CD4-positive, alpha-beta T cell (primary cell): ENCODE results near the gene FGR. TPM values are rescaled to one million over a fixed set of nuclear protein-coding genes. Genes with fewer than 3 reads are reported as not detected.

Experiments used
- ATAC-seq: fragments of 200-7000 bp; cut with Tn5 transposase; one replicate; pipeline ENCODE4 v1.10.0; 2022; ENCODE audit warnings: mild to moderate bottlenecking; ENCODE audit not compliant: poor library complexity
- CTCF ChIA-PET: fragments of 350-600 bp; sonication (Branson Sonifier 250); formaldehyde crosslinking; loops from one replicate; lab custom pipeline; 2021; ENCODE audit warnings: antibody characterized with exemption, inconsistent platforms; lab: Charles Lee
- POLR2A ChIA-PET: fragments of 350-600 bp; sonication (Branson Sonifier 250); formaldehyde crosslinking; loops from one replicate; lab custom pipeline; 2021; ENCODE audit warnings: antibody characterized with exemption, inconsistent platforms; lab: Charles Lee
- DNase-seq, 14 experiments: peaks; one replicate each; pipeline ENCODE4 v3.0.0-alpha.2; 2013 to 2020; ENCODE audit warnings: mixed read lengths in 2 of 14
- H3K27ac ChIP-seq, 2 donors: one replicate each; pipeline versions ENCODE4 v1.5.1 to v1.7.0; 2013; ENCODE audit warnings: low read length in 2 of 2, low read depth in 1 of 2, mild to moderate bottlenecking in 1 of 2
- H3K27me3 ChIP-seq, 2 experiments: 1 replicate in 1 of 2; 2 replicates in 1 of 2; pipeline versions ENCODE4 v1.6.1 to v1.7.0; 2013; ENCODE audit warnings: low read length in 2 of 2, control low read depth in 1 of 2, mild to moderate bottlenecking in 1 of 2, moderate library complexity in 1 of 2; ENCODE audit not compliant: insufficient read depth in 2 of 2, control insufficient read depth in 1 of 2
- H3K36me3 ChIP-seq: one replicate; pipeline ENCODE4 v1.6.1; 2013; ENCODE audit warnings: low read length, control low read depth; ENCODE audit not compliant: insufficient read depth
- H3K4me1 ChIP-seq: one replicate; pipeline ENCODE4 v1.6.1; 2013; ENCODE audit warnings: low read length, control low read depth; ENCODE audit not compliant: insufficient read depth
- H3K4me3 ChIP-seq: one replicate; pipeline ENCODE4 v1.5.1; 2013; ENCODE audit warnings: mild to moderate bottlenecking, low read length, moderate library complexity
- H3K9me3 ChIP-seq, 2 experiments: 1 replicate in 1 of 2; 2 replicates in 1 of 2; pipeline versions ENCODE4 v1.6.1 to v1.7.0; 2013; ENCODE audit warnings: low read length in 2 of 2, mild to moderate bottlenecking in 2 of 2, control low read depth in 1 of 2, moderate library complexity in 1 of 2; ENCODE audit not compliant: control insufficient read depth in 1 of 2, insufficient read depth in 1 of 2
- H3K27ac Mint-ChIP-seq: one replicate; pipeline ENCODE4 v1.8.0; 2020; ENCODE audit warnings: mixed read lengths
- H3K27me3 Mint-ChIP-seq: one replicate; pipeline ENCODE4 v1.8.0; 2021; ENCODE audit warnings: mixed read lengths
- H3K36me3 Mint-ChIP-seq: one replicate; pipeline ENCODE4 v1.8.0; 2021; ENCODE audit warnings: low read depth, mixed read lengths
- H3K4me1 Mint-ChIP-seq: one replicate; pipeline ENCODE4 v1.8.0; 2021; ENCODE audit warnings: low read depth, mixed read lengths
- H3K4me3 Mint-ChIP-seq: one replicate; pipeline ENCODE4 v1.8.0; 2020; ENCODE audit warnings: mild to moderate bottlenecking, mixed read lengths
- H3K9me3 Mint-ChIP-seq: one replicate; pipeline ENCODE4 v1.8.0; 2020; ENCODE audit warnings: mixed read lengths
- CTCF ChIP-seq: fragments of 200-600 bp; IDR thresholded peaks from one replicate; pipeline ENCODE4 v1.8.0; 2022; ENCODE audit warnings: antibody characterized with exemption, mild to moderate bottlenecking
- intact Hi-C, 2 experiments: fragments of 100-400 bp; cut with DNase I in 1 of 2; cut with micrococcal nuclease in 1 of 2; formaldehyde crosslinking; loops; one replicate each; pipeline versions ENCODE4 v1.15.1 to v1.9.0; 2023 to 2025; cut with DNase I, micrococcal nuclease
- total RNA-seq, 174 experiments: library from RNA in 2 of 174; stranded (reverse) in 2 of 174; gene quantifications; one replicate each; pipeline ENCODE4 v1.2.3 and lab custom pipeline; 2021 to 2026

Gene FGR
- total RNA-seq, 2 experiments from 2014 or later = 3.0 to 3.2 TPM

- no peak overlapping the region for H3K4me3 ChIP-seq
- no peaks in the 10 kb centered on the region for H3K36me3 ChIP-seq
- peak in 2 of 14 experiments; percentile 55 to 60 for DNase-seq
- H3K27ac ChIP-seq = no peak overlapping the region
- peaks cover 22% of the 10 kb centered on the region for H3K4me1 Mint-ChIP-seq
- H3K27ac Mint-ChIP-seq = peak overlapping the region; percentile 11
- intact Hi-C loops = no loop called here
- H3K36me3 Mint-ChIP-seq = no peaks in the 10 kb centered on the region
- H3K4me3 Mint-ChIP-seq = no peak overlapping the region
- H3K4me1 ChIP-seq = peaks cover 5% of the 10 kb centered on the region
- no peaks in the 10 kb centered on the region for H3K9me3 Mint-ChIP-seq
- H3K27me3 ChIP-seq = no peaks in the 10 kb centered on the region
- ChIA-PET CTCF (interaction anchor here (1.3 kb wide), 1 partner anchor 19 kb away, joined by 7 read pairs; no protein-coding TSS in a partner anchor), POLR2A (interaction anchor here (1.3 to 1.5 kb wide), 2 partner anchors 12 kb away, joined by 4 to 6 read pairs; no protein-coding TSS in a partner anchor)
- no peaks in the 10 kb centered on the region for H3K9me3 ChIP-seq
- no peaks in the 10 kb centered on the region for H3K27me3 Mint-ChIP-seq
- no peak for TF ChIP-seq CTCF
- ATAC-seq = no peak
Measured at GRCh38 chr1:27650539-27651175, 15.7 kb upstream of the FGR start.

DNA sequence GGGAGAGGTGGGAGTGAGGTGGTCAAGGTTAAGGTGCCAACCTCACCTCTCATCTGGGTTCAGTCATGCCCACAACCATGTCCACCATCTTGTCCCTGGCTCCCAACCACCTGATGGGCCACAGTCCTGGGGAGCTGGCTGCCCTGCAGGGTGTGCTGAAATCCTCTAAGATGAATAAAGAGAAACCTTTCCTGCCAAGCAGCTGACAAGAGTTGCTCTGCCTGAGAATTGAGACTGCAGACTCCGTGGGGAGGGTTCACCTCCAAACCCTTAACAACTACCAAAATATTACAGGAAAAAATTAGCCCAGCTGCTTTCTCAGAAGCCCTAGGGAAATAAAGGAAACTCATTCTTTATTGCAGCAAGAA is 15.2 kb upstream of the FGR start:
- CTCF ChIA-PET = interaction anchor here (1.3 to 2.7 kb wide), 2 partner anchors 13 to 19 kb away, joined by 7 to 12 read pairs; no protein-coding TSS in a partner anchor
- peak overlapping the region; percentile 11 for H3K27ac Mint-ChIP-seq
- no peaks in the 10 kb centered on the region for H3K36me3 ChIP-seq
- H3K27me3 Mint-ChIP-seq = no peaks in the 10 kb centered on the region
- DNase-seq (no peak), ATAC-seq (no peak)
- peaks cover 6% of the 10 kb centered on the region for H3K4me1 ChIP-seq
- no peaks in the 10 kb centered on the region for H3K36me3 Mint-ChIP-seq
- peaks cover 18% of the 10 kb centered on the region for H3K4me1 Mint-ChIP-seq
- no peaks in the 10 kb centered on the region for H3K27me3 ChIP-seq
- intact Hi-C loops = no loop called here
- TF ChIP-seq CTCF = no peak
- H3K4me3 Mint-ChIP-seq = no peak overlapping the region
- POLR2A ChIA-PET = interaction anchor here (0.6 to 1.3 kb wide), 2 partner anchors 12 to 132 kb away, joined by 3 to 6 read pairs; no protein-coding TSS in a partner anchor
- no peak overlapping the region for H3K27ac ChIP-seq
- H3K9me3 ChIP-seq = no peaks in the 10 kb centered on the region
- no peaks in the 10 kb centered on the region for H3K9me3 Mint-ChIP-seq
- H3K4me3 ChIP-seq = no peak overlapping the region

DNA sequence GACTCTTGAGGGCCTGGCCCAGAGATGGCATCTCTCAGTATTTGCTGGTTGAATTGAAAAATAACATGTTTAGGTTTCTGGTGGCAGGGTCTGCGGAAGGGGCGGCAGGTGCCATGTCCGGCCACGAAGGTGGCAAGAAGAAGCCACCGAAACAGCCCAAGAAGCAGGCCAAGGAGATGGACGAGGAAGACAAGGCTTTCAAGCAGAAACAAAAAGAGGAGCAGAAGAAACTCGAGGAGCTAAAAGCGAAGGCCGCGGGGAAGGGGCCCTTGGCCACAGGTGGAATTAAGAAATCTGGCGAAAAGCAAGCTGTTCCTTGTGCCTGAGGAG is 14.3 kb upstream of the FGR start:
- no peak for DNase-seq
- Mint-ChIP-seq H3K4me3 (no peak overlapping the region), H3K36me3 (no peaks in the 10 kb centered on the region), H3K27ac (no peak overlapping the region), H3K9me3 (no peaks in the 10 kb centered on the region), H3K4me1 (peaks cover 18% of the 10 kb centered on the region), H3K27me3 (no peaks in the 10 kb centered on the region)
- Histone ChIP-seq H3K27ac (no peak overlapping the region), H3K4me3 (no peak overlapping the region), H3K4me1 (peaks cover 14% of the 10 kb centered on the region), H3K9me3 (no peaks in the 10 kb centered on the region), H3K36me3 (no peaks in the 10 kb centered on the region), H3K27me3 (no peaks in the 10 kb centered on the region)
- no peak for TF ChIP-seq CTCF
- no peak for ATAC-seq
- POLR2A ChIA-PET = interaction anchor here (1.3 kb wide), 1 partner anchor 13 kb away, joined by 6 read pairs; no protein-coding TSS in a partner anchor
- intact Hi-C loops = no loop called here
- CTCF ChIA-PET = interaction anchor here (1.3 to 2.7 kb wide), 2 partner anchors 14 to 20 kb away, joined by 7 to 12 read pairs; no protein-coding TSS in a partner anchor
